HepG2 (cell line): ENCODE measurements around the gene WWC2. TPM values are rescaled to one million over a fixed set of nuclear protein-coding genes. Genes with fewer than 3 reads are reported as not detected.
A peak's percentile ranks its signal among the peaks of the same experiment; 100 is the strongest.

Experiments
- ATAC-seq: fragments of 200-7000 bp; cut with Tn5 transposase; 3 replicates; pipeline ENCODE4 v1.9.1; 2020; ENCODE audit warnings: mild to moderate bottlenecking, moderate library complexity
- BruUV-seq: library from RNA; stranded (reverse); fragments of 400-500 nt; replicated peaks from 2 replicates; lab custom pipeline; 2021; lab: Mats Ljungman, UMichigan
- CTCF ChIA-PET: fragments of 300-600 bp; formaldehyde crosslinking; extraction: SDS; loops from one replicate; lab custom pipeline; 2021; ENCODE audit warnings: low total read pairs, inconsistent platforms, low intra/inter-chr PET ratio; lab: Yijun Ruan, JAX
- POLR2A ChIA-PET: fragments of 350-600 bp; sonication (Branson Sonifier 250); formaldehyde crosslinking; loops from one replicate; lab custom pipeline; 2020; ENCODE audit warnings: antibody characterized with exemption, inconsistent platforms; lab: Yijun Ruan, JAX
- DNase-seq: peaks from one replicate; pipeline ENCODE4 v3.0.0-alpha.2; 2015; ENCODE audit warnings: low spot score
- FAIRE-seq: peaks from 3 replicates; lab custom pipeline; 2011; peaks lifted over from hg19 to GRCh38; lab: Jason Lieb, UNC
- H2AFZ ChIP-seq: one replicate; pipeline ENCODE4 v1.6.1; 2011; ENCODE audit warnings: low read length, inconsistent platforms
- H3K27ac ChIP-seq: fragments of 300-600 bp; 3 replicates; pipeline ENCODE4 v1.8.0; 2011; ENCODE audit warnings: mixed run types, mild to moderate bottlenecking, mixed read lengths, low read length, inconsistent platforms; ENCODE audit not compliant: insufficient read depth; ENCODE audit errors: extremely low read length
- H3K27me3 ChIP-seq, 2 experiments: fragments of 200-600 bp in 1 of 2; 2 replicates in 1 of 2; 3 replicates in 1 of 2; pipeline versions ENCODE4 v1.6.0 to v1.8.0; 2011; ENCODE audit warnings: low read length in 2 of 2, mild to moderate bottlenecking in 2 of 2, moderate library complexity in 2 of 2, inconsistent platforms in 1 of 2; ENCODE audit not compliant: insufficient read depth in 2 of 2, control insufficient read depth in 1 of 2
- H3K36me3 ChIP-seq, 2 experiments: fragments of 200-600 bp in 1 of 2; replicated peaks in 1 of 2; 2 replicates in 1 of 2; 3 replicates in 1 of 2; pipeline versions ENCODE4 v1.5.1 to v1.8.0; 2011; ENCODE audit warnings: low read length in 2 of 2, inconsistent platforms in 1 of 2; ENCODE audit not compliant: insufficient read depth in 2 of 2, control insufficient read depth in 1 of 2
- H3K4me1 ChIP-seq: 2 replicates; pipeline ENCODE4 v1.5.1; 2012; ENCODE audit warnings: low read length, inconsistent platforms; ENCODE audit not compliant: insufficient read depth
- H3K4me2 ChIP-seq: 2 replicates; pipeline ENCODE4 v1.6.0; 2011; ENCODE audit warnings: low read depth, low read length, inconsistent platforms
- H3K4me3 ChIP-seq, 3 experiments: fragments of 200-600 bp in 1 of 3; sonication (generic), shearing (Covaris generic) in 1 of 3; replicated peaks in 1 of 3; 2 replicates each; pipeline ENCODE4 v1.5.1; 2011 to 2016; ENCODE audit warnings: low read length in 3 of 3, inconsistent platforms in 2 of 3, low read depth in 2 of 3, mild to moderate bottlenecking in 2 of 3, control low read depth in 1 of 3, mixed read lengths in 1 of 3; ENCODE audit not compliant: insufficient read depth in 1 of 3
- H3K79me2 ChIP-seq: one replicate; pipeline ENCODE4 v1.6.1; 2011; ENCODE audit warnings: low read length, inconsistent platforms; ENCODE audit not compliant: insufficient read depth
- H3K9ac ChIP-seq: 2 replicates; pipeline ENCODE4 v1.6.0; 2011; ENCODE audit warnings: mild to moderate bottlenecking, low read depth, low read length, inconsistent platforms; ENCODE audit not compliant: insufficient read depth
- H3K9me3 ChIP-seq: 2 replicates; pipeline ENCODE4 v1.5.1; 2012; ENCODE audit warnings: mild to moderate bottlenecking, low read length
- H4K20me1 ChIP-seq: 2 replicates; pipeline ENCODE4 v1.6.0; 2011; ENCODE audit warnings: inconsistent platforms, mild to moderate bottlenecking, low read length, moderate library complexity; ENCODE audit not compliant: insufficient read depth
- CSRNP2 ChIP-seq: sonication (generic); formaldehyde crosslinking; conservative IDR thresholded peaks from 2 replicates; pipeline ENCODE4 v1.8.0; 2022; ENCODE audit warnings: low read depth, missing genetic modification reagents
- whole genome bisulfite sequencing: methylation state at CpG from one replicate; pipeline ENCODE4 v1.1.6; 2017; ENCODE audit warnings: low lambda C conversion rate; 5-methylcytosine and 5-hydroxymethylcytosine counted together
- in situ Hi-C: cut with HindIII; loops from 2 replicates; pipeline ENCODE4 v1.10.0; 2017; ENCODE audit warnings: low pct_unique_long_range_greater_than_20kb; ENCODE audit not compliant: extremely low pct_ligation_motif_present
- intact Hi-C: fragments of 100-400 bp; cut with micrococcal nuclease; formaldehyde crosslinking; loops from one replicate; pipeline ENCODE4 v1.10.0; 2022; ENCODE audit not compliant: unreplicated experiment
- polyA plus RNA-seq, 8 experiments: library from polyadenylated mRNA; depleted of rRNA in 3 of 8; stranded (reverse) in 7 of 8; unstranded in 1 of 8; fragments of >200 nt; fragmentation: Illumina TruSeq in 4 of 8; extraction: Trizol in 4 of 8; gene quantifications; 2 replicates each; pipeline versions ENCODE4 v1.2.1 to v1.2.3, GENCODE V29; 2011 to 2016; ENCODE audit warnings: low read depth in 4 of 8, missing spikeins in 1 of 8, mixed read lengths in 1 of 8; ENCODE audit not compliant: insufficient read depth in 1 of 8
- total RNA-seq, 5 experiments: library from RNA; depleted of rRNA; stranded (reverse); fragments of >200 nt; fragmentation: Illumina TruSeq; extraction: Trizol; gene quantifications; 2 replicates each; pipeline ENCODE4 v1.2.3, GENCODE V29; 2016; ENCODE audit warnings: low read depth in 1 of 5
- TF ChIP-seq, protein P1 (sequence below): sonication (generic); formaldehyde crosslinking; IDR thresholded peaks from 2 replicates; pipeline ENCODE4 v1.9.0; 2021; ENCODE audit warnings: missing genetic modification reagents, borderline replicate concordance
- TF ChIP-seq, protein P2 (sequence below): sonication (generic); formaldehyde crosslinking; IDR thresholded peaks from 2 replicates; pipeline ENCODE4 v1.4.0; 2020; ENCODE audit warnings: missing genetic modification reagents, borderline replicate concordance

The WWC2 gene
- total and polyA plus RNA-seq, 2 of the 13 experiments (the other 11 are each of a cell fraction or from before 2014, with no cell fraction given) = 40.0 to 50.1 TPM

DNA sequence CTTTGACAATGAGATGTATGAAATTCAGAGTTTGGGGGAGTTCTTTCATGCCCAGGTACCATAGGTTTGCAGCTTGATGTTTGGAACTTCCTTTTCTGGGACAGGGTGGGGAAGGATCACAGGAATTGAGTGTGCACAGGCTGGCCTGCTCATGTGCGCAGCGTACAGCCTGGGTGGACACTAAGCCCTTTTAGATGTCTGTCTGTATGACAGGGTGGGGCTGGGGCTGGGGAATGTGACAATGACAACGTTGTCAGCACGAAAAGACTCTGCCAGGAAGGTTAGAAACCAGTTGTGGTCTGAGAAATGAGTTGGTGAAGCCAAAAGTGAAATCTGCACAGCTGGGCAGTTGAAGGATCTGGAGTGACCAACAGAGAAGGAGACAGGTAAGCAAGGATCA is 47.4 kb downstream of the WWC2 start:
- CTCF ChIA-PET = no interaction called here
- intact Hi-C loops = no loop called here
- Histone ChIP-seq H3K4me1 (peaks cover 65% of the 10 kb centered on the region), H3K27me3 (no peaks in the 10 kb centered on the region)
- FAIRE-seq = no peak
- DNase-seq = no peak
- TF ChIP-seq CSRNP2 (CRISPR knock-in tag) = no peak
- TF ChIP-seq, protein P1, sequence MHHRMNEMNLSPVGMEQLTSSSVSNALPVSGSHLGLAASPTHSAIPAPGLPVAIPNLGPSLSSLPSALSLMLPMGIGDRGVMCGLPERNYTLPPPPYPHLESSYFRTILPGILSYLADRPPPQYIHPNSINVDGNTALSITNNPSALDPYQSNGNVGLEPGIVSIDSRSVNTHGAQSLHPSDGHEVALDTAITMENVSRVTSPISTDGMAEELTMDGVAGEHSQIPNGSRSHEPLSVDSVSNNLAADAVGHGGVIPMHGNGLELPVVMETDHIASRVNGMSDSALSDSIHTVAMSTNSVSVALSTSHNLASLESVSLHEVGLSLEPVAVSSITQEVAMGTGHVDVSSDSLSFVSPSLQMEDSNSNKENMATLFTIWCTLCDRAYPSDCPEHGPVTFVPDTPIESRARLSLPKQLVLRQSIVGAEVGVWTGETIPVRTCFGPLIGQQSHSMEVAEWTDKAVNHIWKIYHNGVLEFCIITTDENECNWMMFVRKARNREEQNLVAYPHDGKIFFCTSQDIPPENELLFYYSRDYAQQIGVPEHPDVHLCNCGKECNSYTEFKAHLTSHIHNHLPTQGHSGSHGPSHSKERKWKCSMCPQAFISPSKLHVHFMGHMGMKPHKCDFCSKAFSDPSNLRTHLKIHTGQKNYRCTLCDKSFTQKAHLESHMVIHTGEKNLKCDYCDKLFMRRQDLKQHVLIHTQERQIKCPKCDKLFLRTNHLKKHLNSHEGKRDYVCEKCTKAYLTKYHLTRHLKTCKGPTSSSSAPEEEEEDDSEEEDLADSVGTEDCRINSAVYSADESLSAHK = no peak
- TF ChIP-seq, protein P2, sequence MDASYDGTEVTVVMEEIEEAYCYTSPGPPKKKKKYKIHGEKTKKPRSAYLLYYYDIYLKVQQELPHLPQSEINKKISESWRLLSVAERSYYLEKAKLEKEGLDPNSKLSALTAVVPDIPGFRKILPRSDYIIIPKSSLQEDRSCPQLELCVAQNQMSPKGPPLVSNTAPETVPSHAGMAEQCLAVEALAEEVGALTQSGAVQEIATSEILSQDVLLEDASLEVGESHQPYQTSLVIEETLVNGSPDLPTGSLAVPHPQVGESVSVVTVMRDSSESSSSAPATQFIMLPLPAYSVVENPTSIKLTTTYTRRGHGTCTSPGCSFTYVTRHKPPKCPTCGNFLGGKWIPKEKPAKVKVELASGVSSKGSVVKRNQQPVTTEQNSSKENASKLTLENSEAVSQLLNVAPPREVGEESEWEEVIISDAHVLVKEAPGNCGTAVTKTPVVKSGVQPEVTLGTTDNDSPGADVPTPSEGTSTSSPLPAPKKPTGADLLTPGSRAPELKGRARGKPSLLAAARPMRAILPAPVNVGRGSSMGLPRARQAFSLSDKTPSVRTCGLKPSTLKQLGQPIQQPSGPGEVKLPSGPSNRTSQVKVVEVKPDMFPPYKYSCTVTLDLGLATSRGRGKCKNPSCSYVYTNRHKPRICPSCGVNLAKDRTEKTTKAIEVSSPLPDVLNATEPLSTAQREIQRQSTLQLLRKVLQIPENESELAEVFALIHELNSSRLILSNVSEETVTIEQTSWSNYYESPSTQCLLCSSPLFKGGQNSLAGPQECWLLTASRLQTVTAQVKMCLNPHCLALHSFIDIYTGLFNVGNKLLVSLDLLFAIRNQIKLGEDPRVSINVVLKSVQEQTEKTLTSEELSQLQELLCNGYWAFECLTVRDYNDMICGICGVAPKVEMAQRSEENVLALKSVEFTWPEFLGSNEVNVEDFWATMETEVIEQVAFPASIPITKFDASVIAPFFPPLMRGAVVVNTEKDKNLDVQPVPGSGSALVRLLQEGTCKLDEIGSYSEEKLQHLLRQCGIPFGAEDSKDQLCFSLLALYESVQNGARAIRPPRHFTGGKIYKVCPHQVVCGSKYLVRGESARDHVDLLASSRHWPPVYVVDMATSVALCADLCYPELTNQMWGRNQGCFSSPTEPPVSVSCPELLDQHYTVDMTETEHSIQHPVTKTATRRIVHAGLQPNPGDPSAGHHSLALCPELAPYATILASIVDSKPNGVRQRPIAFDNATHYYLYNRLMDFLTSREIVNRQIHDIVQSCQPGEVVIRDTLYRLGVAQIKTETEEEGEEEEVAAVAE (CRISPR knock-in tag) = no peak
- TF ChIP-seq, all 625 proteins: peak for 0
- Histone ChIP-seq H3K4me2 (no peak overlapping the region), H3K9ac (no peak overlapping the region), H3K9me3 (no peaks in the 10 kb centered on the region), H3K79me2 (peaks cover 82% of the 10 kb centered on the region), H3K4me3 (no peak overlapping the region), H4K20me1 (peaks cover 50% of the 10 kb centered on the region), H3K27ac (no peak overlapping the region), H3K36me3 (no peaks in the 10 kb centered on the region), H2AFZ (no peak overlapping the region)
- WGBS = 78% methylated on average over 4 of the region's 4 CpGs
- ATAC-seq = peak; percentile 57; the same call in 2 of the 3 replicates
- in situ Hi-C loops = no loop called here
- no TSS peak for BruUV-seq
- POLR2A ChIA-PET = interaction anchor here (0.6 to 1.7 kb wide), 2 partner anchors 36 to 48 kb away, joined by 3 to 5 read pairs; partner anchors contain the start of gene WWC2
